ENCODE measurements around the gene ZNF674. TPM values are rescaled to one million over a fixed set of nuclear protein-coding genes. Genes with fewer than 3 reads are reported as not detected.
A peak's percentile ranks its signal among the peaks of the same experiment; 100 is the strongest.

The ZNF674 gene
- 10 to 100 TPM in 2 of 5 donors, 1 to 10 TPM in 3; 1.8 to 14.0 (median 8.1) TPM for total RNA-seq
- under 1 TPM; 0.61 to 1.00 (median 0.65) TPM for polyA plus RNA-seq
- long read RNA-seq, donor 1: 0 reads
- long read RNA-seq, donor 2, partial matches to known transcripts: 8 of 8 reads
- long read RNA-seq, donor 2, other reads (novel, unspliced or antisense): 0 of 8 reads
- long read RNA-seq, donor 3: 0 reads
- long read RNA-seq, donor 4: 0 reads
- long read RNA-seq, donor 5, full-length matches to known transcripts: 1 of 1 reads
- long read RNA-seq, donor 5, partial matches to known transcripts: 0 of 1 reads
- long read RNA-seq, donor 5, other reads (novel, unspliced or antisense): 0 of 1 reads
- long read RNA-seq, donor 6: 0 reads
- long read RNA-seq, donor 7: 0 reads
- long read RNA-seq, donor 8, full-length matches to known transcripts: 1 of 1 reads
- long read RNA-seq, donor 8, partial matches to known transcripts: 0 of 1 reads
- long read RNA-seq, donor 8, other reads (novel, unspliced or antisense): 0 of 1 reads
- long read RNA-seq, donor 9: 0 reads
- long read RNA-seq, donor 10: 0 reads

DNA sequence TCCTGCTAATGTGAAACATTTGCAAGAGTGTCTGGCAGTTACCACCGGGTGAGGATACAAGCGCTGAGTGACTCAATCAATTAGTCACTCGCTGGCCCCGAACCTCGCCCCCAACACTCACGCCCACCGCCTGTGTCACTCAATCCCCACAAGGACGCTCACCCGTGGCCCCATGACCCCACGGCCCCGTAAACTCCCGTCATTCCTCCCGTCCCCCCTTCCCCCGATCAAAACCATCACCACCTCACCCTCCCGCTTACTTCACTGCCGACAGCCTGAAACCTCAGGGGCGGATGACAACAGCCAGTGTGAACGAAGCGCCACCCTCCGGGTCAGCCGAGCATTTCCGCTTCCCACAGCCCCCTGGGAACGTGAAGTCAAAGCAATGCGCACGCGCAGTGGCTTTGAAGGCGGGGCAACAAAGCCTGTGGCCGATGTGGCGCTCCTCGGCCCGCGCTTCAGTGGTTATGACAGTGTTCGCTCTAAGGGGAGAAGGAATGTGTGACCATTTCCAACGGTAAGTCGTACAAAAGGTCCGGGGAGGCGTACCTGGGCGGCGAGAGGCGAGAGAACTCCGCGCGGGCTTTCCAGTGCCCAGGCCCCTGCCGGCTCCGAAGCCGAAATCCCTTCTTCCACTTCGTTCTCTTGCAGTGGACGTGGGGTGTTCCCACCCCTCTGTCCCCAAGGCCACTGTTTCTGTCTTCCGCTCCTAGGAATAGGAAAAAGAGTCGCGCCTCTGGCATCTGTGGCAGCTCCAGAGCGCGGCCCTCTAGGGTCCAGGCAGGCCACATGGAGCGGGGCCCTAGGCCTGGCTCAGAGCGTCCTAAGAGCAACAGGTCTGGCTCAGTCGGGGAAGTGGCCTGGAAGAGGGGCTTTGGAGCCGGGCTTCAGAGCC, at the start of gene ZNF674:
Gene ZNF674, minus strand, starts transcription at position 311 of the 895 bp plus-strand sequence. CDS start 3,334 bp downstream, outside the sequence.
- Histone ChIP-seq H3K36me3 (peaks cover 0 to 14% (median 0%) of the 10 kb centered on the region in 4 donors), H3K27me3 (no peaks in the 10 kb centered on the region), H3K4me1 (peaks cover 0 to 28% (median 11%) of the 10 kb centered on the region in 4 donors), H3K9me3 (no peaks in the 10 kb centered on the region), H3K4me3 (peak within 1 kb of the TSS; percentile 65 to 75 (median 68)), H3K27ac (peak within 1 kb of the TSS; percentile 28 to 88 (median 84))
- TF ChIP-seq, protein P1, sequence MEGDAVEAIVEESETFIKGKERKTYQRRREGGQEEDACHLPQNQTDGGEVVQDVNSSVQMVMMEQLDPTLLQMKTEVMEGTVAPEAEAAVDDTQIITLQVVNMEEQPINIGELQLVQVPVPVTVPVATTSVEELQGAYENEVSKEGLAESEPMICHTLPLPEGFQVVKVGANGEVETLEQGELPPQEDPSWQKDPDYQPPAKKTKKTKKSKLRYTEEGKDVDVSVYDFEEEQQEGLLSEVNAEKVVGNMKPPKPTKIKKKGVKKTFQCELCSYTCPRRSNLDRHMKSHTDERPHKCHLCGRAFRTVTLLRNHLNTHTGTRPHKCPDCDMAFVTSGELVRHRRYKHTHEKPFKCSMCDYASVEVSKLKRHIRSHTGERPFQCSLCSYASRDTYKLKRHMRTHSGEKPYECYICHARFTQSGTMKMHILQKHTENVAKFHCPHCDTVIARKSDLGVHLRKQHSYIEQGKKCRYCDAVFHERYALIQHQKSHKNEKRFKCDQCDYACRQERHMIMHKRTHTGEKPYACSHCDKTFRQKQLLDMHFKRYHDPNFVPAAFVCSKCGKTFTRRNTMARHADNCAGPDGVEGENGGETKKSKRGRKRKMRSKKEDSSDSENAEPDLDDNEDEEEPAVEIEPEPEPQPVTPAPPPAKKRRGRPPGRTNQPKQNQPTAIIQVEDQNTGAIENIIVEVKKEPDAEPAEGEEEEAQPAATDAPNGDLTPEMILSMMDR (IDR thresholded peaks at IDR 0.05): peak in 5 of 7 experiments; percentile 15 to 49 (median 21)
- TF ChIP-seq POLR2AphosphoS5 (IDR thresholded peaks at IDR 0.05) (peak; percentile 78 to 90 (median 82)), POLR2A (IDR thresholded peaks at IDR 0.05) (no peak)
- intact Hi-C loops (cut with DNase I; ENCODE audit: low total_unique reads): no loop called here
- DNase-seq: peak; percentile 93 to 97
- 0 to 36% (median 4%) methylated on average over 22 to 57 of the region's 57 CpGs for WGBS, 5 donors

GRCh38 chrX:46589977-46590723, 44.9 kb upstream of the ZNF674 start:
- WGBS, 5 donors: 70 to 88% (median 76%) methylated on average over 7 of the region's 7 CpGs
- Histone ChIP-seq H3K27ac (no peak overlapping the region), H3K36me3 (no peaks in the 10 kb centered on the region), H3K4me3 (no peak overlapping the region), H3K27me3 (no peaks in the 10 kb centered on the region), H3K4me1 (peaks cover 0 to 5% (median 0%) of the 10 kb centered on the region in 4 donors), H3K9me3 (no peaks in the 10 kb centered on the region)
- DNase-seq: no peak
- intact Hi-C loops (cut with DNase I; ENCODE audit: low total_unique reads): no loop called here
- TF ChIP-seq EP300 (IDR thresholded peaks at IDR 0.05) (no peak), POLR2A (IDR thresholded peaks at IDR 0.05) (no peak), POLR2AphosphoS5 (IDR thresholded peaks at IDR 0.05) (no peak)
- TF ChIP-seq, protein P1 (IDR thresholded peaks at IDR 0.05): no peak

DNA sequence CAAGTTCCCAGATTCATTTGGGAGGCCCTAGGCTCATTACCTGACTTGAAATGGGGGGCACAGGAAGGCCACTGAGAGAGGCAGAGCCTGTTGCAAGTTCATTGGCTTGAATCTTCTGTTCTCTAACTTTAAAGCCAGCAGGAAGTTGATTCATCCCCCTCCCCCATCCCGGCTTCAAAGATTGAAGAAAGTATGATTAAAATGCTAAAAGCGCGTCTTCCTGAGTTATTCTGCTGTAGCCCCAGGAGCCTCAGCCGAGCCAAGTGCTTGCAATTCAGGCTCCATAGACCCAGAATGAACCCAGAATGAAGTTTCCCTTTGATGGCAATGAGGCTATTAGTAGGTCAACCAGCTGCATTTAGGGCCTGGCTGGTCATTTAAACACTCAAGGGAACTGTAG, 43.0 kb upstream of the ZNF674 start:
- Histone ChIP-seq H3K4me1 (peaks cover 0 to 7% (median 3%) of the 10 kb centered on the region in 4 donors), H3K36me3 (no peaks in the 10 kb centered on the region), H3K27me3 (no peaks in the 10 kb centered on the region), H3K9me3 (no peaks in the 10 kb centered on the region), H3K27ac (peak overlapping the region in 3 of 5 donors; percentile 47 to 59 (median 57)), H3K4me3 (no peak overlapping the region)
- peak in 1 of 2 donors; percentile 42 for DNase-seq
- intact Hi-C loops (cut with DNase I; ENCODE audit: low total_unique reads): no loop called here
- whole genome bisulfite sequencing, 5 donors: 26 to 67% (median 57%) methylated on average over 4 of the region's 4 CpGs
- no peak for TF ChIP-seq POLR2A (IDR thresholded peaks at IDR 0.05)
- TF ChIP-seq EP300 (IDR thresholded peaks at IDR 0.05): no peak
- TF ChIP-seq, protein P1 (IDR thresholded peaks at IDR 0.05): no peak
- TF ChIP-seq POLR2AphosphoS5 (IDR thresholded peaks at IDR 0.05): no peak

All from stomach (tissue), 19 donors.